Epithelial cell of proximal tubule (primary cell): ENCODE measurements around the gene PUS3. TPM values are rescaled to one million over a fixed set of nuclear protein-coding genes. Genes with fewer than 3 reads are reported as not detected.

ENCODE experiments used
- DNase-seq: peaks from one replicate; pipeline ENCODE4 v3.0.0-alpha.2; 2011; ENCODE audit warnings: low read depth
- H3K4me3 ChIP-seq: 2 replicates; pipeline ENCODE4 v1.5.1; 2011; ENCODE audit warnings: low read depth, mild to moderate bottlenecking, low read length
- total RNA-seq: library from RNA; depleted of rRNA; stranded (reverse); fragments of >200 nt; gene quantifications from 2 replicates; pipeline ENCODE4 v1.2.3, GENCODE V29; 2015
- TF ChIP-seq, protein P1 (sequence below): conservative IDR thresholded peaks from 2 replicates; pipeline ENCODE4 v1.5.1; 2012; ENCODE audit warnings: low read depth, mild to moderate bottlenecking, low read length

The PUS3 gene, protein sequence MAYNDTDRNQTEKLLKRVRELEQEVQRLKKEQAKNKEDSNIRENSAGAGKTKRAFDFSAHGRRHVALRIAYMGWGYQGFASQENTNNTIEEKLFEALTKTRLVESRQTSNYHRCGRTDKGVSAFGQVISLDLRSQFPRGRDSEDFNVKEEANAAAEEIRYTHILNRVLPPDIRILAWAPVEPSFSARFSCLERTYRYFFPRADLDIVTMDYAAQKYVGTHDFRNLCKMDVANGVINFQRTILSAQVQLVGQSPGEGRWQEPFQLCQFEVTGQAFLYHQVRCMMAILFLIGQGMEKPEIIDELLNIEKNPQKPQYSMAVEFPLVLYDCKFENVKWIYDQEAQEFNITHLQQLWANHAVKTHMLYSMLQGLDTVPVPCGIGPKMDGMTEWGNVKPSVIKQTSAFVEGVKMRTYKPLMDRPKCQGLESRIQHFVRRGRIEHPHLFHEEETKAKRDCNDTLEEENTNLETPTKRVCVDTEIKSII
- 7.1 and 8.0 TPM in 2 replicates for total RNA-seq

DNA sequence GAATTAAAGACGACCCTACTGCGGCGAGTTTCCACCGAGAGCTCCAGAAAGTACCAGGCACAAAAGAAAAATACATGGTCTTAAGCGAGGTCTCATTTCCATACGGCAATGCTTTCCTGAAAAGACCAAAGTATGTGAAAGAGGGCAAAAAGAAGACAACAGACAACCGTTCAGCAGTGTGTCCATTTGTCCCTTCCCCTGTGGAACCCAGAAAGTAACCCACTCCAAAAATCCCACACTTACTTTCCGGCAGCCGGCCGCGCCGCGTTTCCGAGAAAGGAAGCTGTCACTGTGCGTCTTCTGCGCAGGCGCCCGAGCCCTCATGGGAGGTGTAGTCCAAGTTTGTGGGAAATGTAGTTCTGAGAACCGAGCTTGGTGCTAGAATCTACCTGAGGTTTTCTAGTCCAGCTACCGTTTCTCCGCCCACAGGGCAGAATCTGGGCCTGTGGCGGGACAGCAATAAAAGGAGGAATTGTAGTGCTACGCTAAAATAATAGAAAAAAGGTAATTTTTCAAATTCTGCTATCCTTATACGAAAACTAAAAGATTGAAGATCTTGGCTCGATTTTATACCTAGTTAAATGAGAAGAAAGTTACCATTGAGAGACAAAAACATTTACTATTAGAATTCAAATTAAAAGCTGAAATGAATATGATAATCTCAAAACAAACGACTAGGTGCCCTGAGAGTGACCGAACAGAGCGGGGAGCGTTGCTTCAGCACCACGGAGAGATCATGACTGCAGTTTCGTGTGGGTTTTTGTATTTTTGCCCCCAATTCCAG lies at the start of gene PUS3:
TSS of gene PUS3 (minus strand) at position 280 of the 784 bp plus-strand sequence. CDS start 6,922 bp downstream, outside the sequence.
- peak; percentile 35 for DNase-seq
- H3K4me3 ChIP-seq = peak within 1 kb of the TSS; percentile 73
- TF ChIP-seq, protein P1, sequence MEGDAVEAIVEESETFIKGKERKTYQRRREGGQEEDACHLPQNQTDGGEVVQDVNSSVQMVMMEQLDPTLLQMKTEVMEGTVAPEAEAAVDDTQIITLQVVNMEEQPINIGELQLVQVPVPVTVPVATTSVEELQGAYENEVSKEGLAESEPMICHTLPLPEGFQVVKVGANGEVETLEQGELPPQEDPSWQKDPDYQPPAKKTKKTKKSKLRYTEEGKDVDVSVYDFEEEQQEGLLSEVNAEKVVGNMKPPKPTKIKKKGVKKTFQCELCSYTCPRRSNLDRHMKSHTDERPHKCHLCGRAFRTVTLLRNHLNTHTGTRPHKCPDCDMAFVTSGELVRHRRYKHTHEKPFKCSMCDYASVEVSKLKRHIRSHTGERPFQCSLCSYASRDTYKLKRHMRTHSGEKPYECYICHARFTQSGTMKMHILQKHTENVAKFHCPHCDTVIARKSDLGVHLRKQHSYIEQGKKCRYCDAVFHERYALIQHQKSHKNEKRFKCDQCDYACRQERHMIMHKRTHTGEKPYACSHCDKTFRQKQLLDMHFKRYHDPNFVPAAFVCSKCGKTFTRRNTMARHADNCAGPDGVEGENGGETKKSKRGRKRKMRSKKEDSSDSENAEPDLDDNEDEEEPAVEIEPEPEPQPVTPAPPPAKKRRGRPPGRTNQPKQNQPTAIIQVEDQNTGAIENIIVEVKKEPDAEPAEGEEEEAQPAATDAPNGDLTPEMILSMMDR = no peak

GRCh38 chr11:125952559-125952958 lies 49.6 kb upstream of the PUS3 start:
- TF ChIP-seq, protein P1 = no peak
- H3K4me3 ChIP-seq = no peak overlapping the region
- no peak for DNase-seq

- no peak for DNase-seq
- TF ChIP-seq, protein P1 = no peak
Observed at GRCh38 chr11:125951731-125952130, 48.7 kb upstream of the PUS3 start.

DNA sequence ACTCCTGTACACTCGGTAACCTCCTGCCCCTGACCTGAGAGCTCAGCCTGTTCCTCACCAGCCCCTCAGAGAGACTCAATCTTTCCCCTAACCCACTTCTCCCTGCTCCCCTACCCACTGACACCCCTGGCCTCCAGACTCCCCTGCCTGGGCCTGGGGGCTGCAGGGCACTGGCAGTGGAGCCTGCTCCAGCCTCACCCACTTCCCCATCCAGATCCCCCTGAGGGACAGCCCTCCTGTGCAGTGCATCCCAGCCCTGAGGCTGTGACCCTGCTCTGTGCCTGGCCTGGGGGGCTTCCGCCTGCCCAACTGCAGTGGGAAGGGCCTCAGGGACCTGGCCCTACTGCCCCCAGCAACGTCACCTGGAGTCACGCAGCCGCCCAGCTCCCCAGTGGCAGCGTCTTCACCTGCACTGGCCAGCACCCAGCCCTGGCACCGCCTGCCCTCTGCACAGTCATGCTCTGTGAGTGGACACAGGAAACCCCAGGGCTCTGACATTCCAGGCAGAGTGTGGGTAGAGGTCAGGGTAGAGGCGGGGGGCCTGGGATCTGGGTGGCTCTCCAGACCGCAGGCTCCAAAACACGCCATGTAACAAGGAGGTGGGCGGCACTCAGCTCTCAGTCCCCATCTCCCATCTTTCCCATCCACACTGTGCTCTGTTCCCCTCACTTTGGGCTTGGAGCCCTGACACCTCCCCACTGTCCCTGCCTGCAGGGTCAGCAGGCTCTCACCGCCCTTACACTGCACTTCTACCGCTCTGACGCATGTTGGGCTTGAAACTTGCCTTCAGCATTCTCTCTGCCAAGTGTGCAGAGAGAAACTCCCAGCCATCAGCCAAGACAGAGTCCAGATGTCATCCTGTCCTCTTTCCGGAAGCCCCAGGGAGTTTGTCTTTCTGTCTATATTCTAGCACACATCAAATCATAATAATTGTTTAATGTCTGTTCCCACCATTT lies 48.0 kb upstream of the PUS3 start:
- TF ChIP-seq, protein P1 = no peak
- no peak overlapping the region for H3K4me3 ChIP-seq
- DNase-seq = no peak

More at GRCh38 chr11:125951731-125952130, 48.7 kb upstream of the PUS3 start:
- H3K4me3 ChIP-seq = no peak overlapping the region

GRCh38 chr11:125950178-125950490 lies 47.1 kb upstream of the PUS3 start:
- TF ChIP-seq, protein P1 = no peak
- no peak overlapping the region for H3K4me3 ChIP-seq
- DNase-seq = no peak
